22Rv1 (cell line): ENCODE results near the gene RAI1.

Source experiments
- ZFX ChIP-seq: fragments of 450-650 bp; IDR thresholded peaks from 2 replicates; pipeline ENCODE4 v1.6.1; 2017; ENCODE audit warnings: antibody characterized with exemption, borderline replicate concordance
- TF ChIP-seq, protein P1 (sequence below): fragments of 450-650 bp; IDR thresholded peaks from 2 replicates; pipeline ENCODE4 v1.5.1; 2017; ENCODE audit warnings: mild to moderate bottlenecking

DNA sequence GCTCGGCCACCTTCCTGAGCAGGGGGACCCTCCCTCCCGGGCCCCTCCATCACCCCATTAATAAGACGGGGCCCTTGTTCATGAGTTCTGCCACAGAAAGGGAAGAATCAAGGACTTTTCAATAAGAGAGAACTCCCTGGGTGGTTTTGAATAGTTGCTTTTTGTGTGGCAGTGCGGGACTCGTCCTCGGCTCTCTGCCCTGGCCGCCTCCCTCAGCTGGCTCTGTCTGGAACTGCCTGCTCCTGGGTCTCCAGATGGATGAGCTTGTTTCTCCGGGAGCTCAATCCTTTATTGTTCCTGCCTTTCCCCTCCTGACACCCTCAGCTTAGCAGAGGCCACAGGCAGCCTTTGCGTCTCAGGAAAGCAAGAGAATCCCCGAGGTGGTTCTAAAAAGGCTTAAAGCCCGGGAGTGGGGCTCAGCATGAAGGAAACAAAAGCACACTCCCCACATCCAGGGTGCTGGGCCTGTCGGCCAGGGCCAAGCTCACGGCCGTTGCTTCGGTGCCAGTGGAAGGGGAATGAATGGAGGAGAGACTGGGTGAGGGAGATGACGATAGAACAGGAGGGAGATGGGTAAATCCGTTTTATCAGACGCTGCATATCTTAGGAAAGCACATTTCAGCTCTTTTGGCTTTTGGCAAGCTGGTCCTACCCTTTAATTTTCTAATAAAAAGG, 60.2 kb downstream of the RAI1 start:
- TF ChIP-seq, protein P1, sequence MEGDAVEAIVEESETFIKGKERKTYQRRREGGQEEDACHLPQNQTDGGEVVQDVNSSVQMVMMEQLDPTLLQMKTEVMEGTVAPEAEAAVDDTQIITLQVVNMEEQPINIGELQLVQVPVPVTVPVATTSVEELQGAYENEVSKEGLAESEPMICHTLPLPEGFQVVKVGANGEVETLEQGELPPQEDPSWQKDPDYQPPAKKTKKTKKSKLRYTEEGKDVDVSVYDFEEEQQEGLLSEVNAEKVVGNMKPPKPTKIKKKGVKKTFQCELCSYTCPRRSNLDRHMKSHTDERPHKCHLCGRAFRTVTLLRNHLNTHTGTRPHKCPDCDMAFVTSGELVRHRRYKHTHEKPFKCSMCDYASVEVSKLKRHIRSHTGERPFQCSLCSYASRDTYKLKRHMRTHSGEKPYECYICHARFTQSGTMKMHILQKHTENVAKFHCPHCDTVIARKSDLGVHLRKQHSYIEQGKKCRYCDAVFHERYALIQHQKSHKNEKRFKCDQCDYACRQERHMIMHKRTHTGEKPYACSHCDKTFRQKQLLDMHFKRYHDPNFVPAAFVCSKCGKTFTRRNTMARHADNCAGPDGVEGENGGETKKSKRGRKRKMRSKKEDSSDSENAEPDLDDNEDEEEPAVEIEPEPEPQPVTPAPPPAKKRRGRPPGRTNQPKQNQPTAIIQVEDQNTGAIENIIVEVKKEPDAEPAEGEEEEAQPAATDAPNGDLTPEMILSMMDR = no peak
- no peak for TF ChIP-seq ZFX
